HEK293T (cell line): ENCODE measurements around the gene TUBGCP3.
"Not testable (repeated sequence)": the region's sequence is repeated elsewhere in the genome, so short reads cannot be mapped to it uniquely, and the experiment has no call there.

ENCODE experiments used
- CTCF ChIA-PET: fragments of 350-600 bp; formaldehyde crosslinking; extraction: SDS; loops from one replicate; lab custom pipeline; 2021; ENCODE audit warnings: antibody characterized with exemption, inconsistent platforms; lab: Yijun Ruan, JAX
- POLR2A ChIA-PET: fragments of 350-600 bp; formaldehyde crosslinking; extraction: SDS; loops from one replicate; lab custom pipeline; 2020; ENCODE audit warnings: antibody characterized with exemption, inconsistent platforms; lab: Yijun Ruan, JAX
- DNase-seq: peaks from one replicate; pipeline ENCODE4 v3.0.0; 2012; ENCODE audit warnings: mixed read lengths; ENCODE audit errors: extremely low spot score
- ARNT ChIP-seq: fragments of 450-650 bp; IDR thresholded peaks from 2 replicates; pipeline ENCODE4 v1.6.1; 2017; ENCODE audit warnings: mild to moderate bottlenecking
- BHLHE40 ChIP-seq: fragments of 450-650 bp; IDR thresholded peaks from 2 replicates; pipeline ENCODE4 v1.6.1; 2016; ENCODE audit warnings: mild to moderate bottlenecking, moderate library complexity, borderline replicate concordance
- CTBP1 ChIP-seq: fragments of 450-650 bp; IDR thresholded peaks from 2 replicates; pipeline ENCODE4 v1.6.1; 2016; ENCODE audit warnings: borderline replicate concordance
- ELF4 ChIP-seq: fragments of 450-650 bp; IDR thresholded peaks from 2 replicates; pipeline ENCODE4 v1.6.1; 2017; ENCODE audit warnings: antibody characterized with exemption
- FOXA1 ChIP-seq: fragments of 450-650 bp; IDR thresholded peaks from 2 replicates; pipeline ENCODE4 v1.6.1; 2016; ENCODE audit warnings: mild to moderate bottlenecking
- FOXK2 ChIP-seq: fragments of 450-650 bp; IDR thresholded peaks from 2 replicates; pipeline ENCODE4 v1.6.1; 2016; ENCODE audit warnings: mild to moderate bottlenecking
- FOXM1 ChIP-seq: fragments of 450-650 bp; IDR thresholded peaks from 2 replicates; pipeline ENCODE4 v1.6.1; 2017; ENCODE audit warnings: mild to moderate bottlenecking, borderline replicate concordance
- HDGF ChIP-seq: fragments of 450-650 bp; IDR thresholded peaks from 2 replicates; pipeline ENCODE4 v1.6.1; 2017; ENCODE audit warnings: antibody characterized with exemption, borderline replicate concordance
- L3MBTL2 ChIP-seq: fragments of 450-650 bp; conservative IDR thresholded peaks from 2 replicates; pipeline ENCODE4 v1.6.1; 2016; ENCODE audit warnings: mild to moderate bottlenecking
- LEF1 ChIP-seq: fragments of 450-650 bp; IDR thresholded peaks from 2 replicates; pipeline ENCODE4 v1.6.1; 2017; ENCODE audit warnings: mild to moderate bottlenecking, borderline replicate concordance
- NFRKB ChIP-seq: fragments of 450-650 bp; IDR thresholded peaks from 2 replicates; pipeline ENCODE4 v1.6.1; 2016; ENCODE audit warnings: mild to moderate bottlenecking, moderate library complexity
- SP1 ChIP-seq: fragments of 450-650 bp; IDR thresholded peaks from 2 replicates; pipeline ENCODE4 v1.6.1; 2017
- SUZ12 ChIP-seq: fragments of 450-650 bp; IDR thresholded peaks from 2 replicates; pipeline ENCODE4 v1.6.1; 2016; ENCODE audit warnings: mild to moderate bottlenecking
- TARDBP ChIP-seq: fragments of 450-650 bp; IDR thresholded peaks from 2 replicates; pipeline ENCODE4 v1.6.1; 2016
- ZNF384 ChIP-seq: fragments of 450-650 bp; IDR thresholded peaks from 2 replicates; pipeline ENCODE4 v1.6.1; 2016
- TF ChIP-seq, protein P1 (sequence below): fragments of 450-650 bp; IDR thresholded peaks from 2 replicates; pipeline ENCODE4 v1.6.1; 2016

TUBGCP3 gene

DNA sequence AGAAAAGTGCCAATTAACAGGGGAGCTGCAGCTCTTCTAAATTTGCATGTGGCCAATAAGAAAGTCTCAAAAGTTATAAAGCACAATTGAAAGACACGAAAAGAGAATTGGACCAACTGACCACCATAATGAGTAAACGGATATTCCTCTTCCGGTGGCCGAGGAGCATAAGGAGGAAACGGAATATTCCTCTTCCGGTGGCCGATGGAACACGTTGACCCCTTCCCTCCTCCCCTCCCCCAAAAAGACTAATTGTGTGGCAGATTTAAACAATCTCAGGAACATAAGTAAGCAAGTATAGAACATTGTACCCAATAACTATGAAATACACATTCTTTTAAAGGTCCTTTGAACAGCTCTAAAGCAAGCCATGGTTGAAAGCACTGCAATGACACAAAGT is 41.2 kb upstream of the TUBGCP3 start:
- CTCF ChIA-PET: no interaction called here
- POLR2A ChIA-PET: interaction anchor here (0.6 kb wide), 1 partner anchor 17 kb away, joined by 3 read pairs; no protein-coding TSS in a partner anchor
- TF ChIP-seq ARNT (no peak), SUZ12 (no peak), BHLHE40 (no peak), L3MBTL2 (no peak), ELF4 (no peak), FOXK2 (no peak), FOXA1 (no peak), HDGF (no peak), TARDBP (no peak), ZNF384 (no peak), SP1 (no peak), NFRKB (no peak), LEF1 (no peak)
- TF ChIP-seq, protein P1, sequence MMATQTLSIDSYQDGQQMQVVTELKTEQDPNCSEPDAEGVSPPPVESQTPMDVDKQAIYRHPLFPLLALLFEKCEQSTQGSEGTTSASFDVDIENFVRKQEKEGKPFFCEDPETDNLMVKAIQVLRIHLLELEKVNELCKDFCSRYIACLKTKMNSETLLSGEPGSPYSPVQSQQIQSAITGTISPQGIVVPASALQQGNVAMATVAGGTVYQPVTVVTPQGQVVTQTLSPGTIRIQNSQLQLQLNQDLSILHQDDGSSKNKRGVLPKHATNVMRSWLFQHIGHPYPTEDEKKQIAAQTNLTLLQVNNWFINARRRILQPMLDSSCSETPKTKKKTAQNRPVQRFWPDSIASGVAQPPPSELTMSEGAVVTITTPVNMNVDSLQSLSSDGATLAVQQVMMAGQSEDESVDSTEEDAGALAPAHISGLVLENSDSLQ: no peak
- DNase-seq: no peak

GRCh38 chr13:112627613-112628012 is 39.7 kb upstream of the TUBGCP3 start:
- POLR2A ChIA-PET: interaction anchor here (1.1 kb wide), 1 partner anchor 1912 kb away, joined by 3 read pairs; no protein-coding TSS in a partner anchor
- DNase-seq, CTCF ChIA-PET: not testable (repeated sequence)

DNA sequence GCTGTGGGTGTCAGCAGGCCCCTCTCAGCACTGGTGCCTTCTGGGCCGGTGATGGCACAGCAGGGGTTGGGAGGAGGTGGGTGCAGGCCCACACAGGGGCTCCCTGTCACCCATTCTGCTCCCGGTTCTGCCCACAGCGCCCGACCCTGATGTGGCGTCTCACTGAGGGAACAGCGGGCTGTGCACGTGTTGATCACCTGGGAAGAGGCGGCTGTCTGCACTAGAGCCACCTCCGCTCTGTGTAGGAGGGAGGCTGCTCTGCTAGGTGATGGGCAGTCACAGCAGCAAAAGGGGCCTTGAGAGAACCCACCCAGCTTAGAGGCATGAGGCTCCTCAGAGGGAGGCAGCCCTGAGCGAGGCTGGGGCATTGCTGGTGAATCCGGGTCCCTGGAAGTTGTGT is 39.2 kb upstream of the TUBGCP3 start:
- DNase-seq: no peak
- ChIA-PET CTCF (no interaction called here), POLR2A (interaction anchor here (1.1 kb wide), 1 partner anchor 1912 kb away, joined by 3 read pairs; no protein-coding TSS in a partner anchor)
- no peak for TF ChIP-seq HDGF
- TF ChIP-seq NFRKB: no peak
- TF ChIP-seq ELF4: no peak
- no peak for TF ChIP-seq FOXM1
- TF ChIP-seq ZNF384: no peak
- no peak for TF ChIP-seq FOXK2
- TF ChIP-seq SP1: no peak
- TF ChIP-seq ARNT: no peak
- TF ChIP-seq TARDBP: no peak
- TF ChIP-seq CTBP1: no peak
- no peak for TF ChIP-seq LEF1
- no peak for TF ChIP-seq FOXA1

DNA sequence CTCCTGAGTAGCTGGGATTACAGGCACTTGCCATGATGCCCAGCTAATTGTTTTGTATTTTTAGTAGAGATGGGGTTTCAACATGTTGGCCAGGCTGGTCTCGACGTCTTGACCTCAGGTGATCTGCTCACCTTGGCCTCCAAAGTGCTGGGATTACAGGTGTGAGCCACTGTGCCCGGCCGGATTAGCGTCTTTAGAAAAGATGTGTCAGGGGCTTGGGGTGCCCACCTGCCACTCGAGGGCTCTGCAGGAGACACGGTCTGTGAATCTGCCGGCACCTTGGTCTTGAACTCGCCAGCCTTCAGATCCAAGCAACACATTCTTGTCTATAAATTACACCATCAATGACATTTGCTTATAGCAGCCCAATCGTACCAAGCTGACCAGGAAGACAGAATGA is 38.8 kb upstream of the TUBGCP3 start:
- POLR2A ChIA-PET: interaction anchor here (1.1 kb wide), 1 partner anchor 1912 kb away, joined by 3 read pairs; no protein-coding TSS in a partner anchor
- TF ChIP-seq FOXK2 (no peak), FOXM1 (no peak), ARNT (no peak), CTBP1 (no peak), LEF1 (no peak), HDGF (no peak), TARDBP (no peak), FOXA1 (no peak), ZNF384 (no peak), SUZ12 (no peak), L3MBTL2 (no peak), ELF4 (no peak), BHLHE40 (no peak), SP1 (no peak), NFRKB (no peak)
- TF ChIP-seq, protein P1: no peak
- no peak for DNase-seq
- CTCF ChIA-PET: no interaction called here

DNA sequence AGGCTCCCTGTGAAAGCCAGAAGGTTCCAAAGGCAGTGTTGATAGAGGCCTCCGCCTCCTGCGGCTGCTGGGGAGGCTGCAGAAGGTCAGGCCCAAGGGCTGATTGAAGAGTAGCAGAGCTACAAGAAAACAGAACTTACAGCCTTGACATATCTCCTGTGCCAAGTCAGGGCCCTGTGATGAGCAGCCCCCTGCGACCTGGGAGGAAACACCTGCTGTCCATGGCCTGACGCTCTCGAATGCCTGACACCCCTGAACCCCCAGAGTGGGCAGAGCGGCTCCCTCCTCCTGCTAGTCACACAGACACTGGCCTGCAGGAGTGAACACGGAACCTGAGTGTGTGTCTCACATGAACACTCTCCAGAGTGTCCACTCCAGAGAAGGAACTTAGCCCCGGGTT is 38.2 kb upstream of the TUBGCP3 start:
- ChIA-PET CTCF (no interaction called here), POLR2A (no interaction called here)
- TF ChIP-seq FOXA1 (no peak), TARDBP (no peak), ZNF384 (no peak), SUZ12 (no peak), SP1 (no peak), ELF4 (no peak), FOXM1 (no peak), ARNT (no peak), HDGF (no peak), L3MBTL2 (no peak), NFRKB (no peak), FOXK2 (no peak), CTBP1 (no peak), LEF1 (no peak), BHLHE40 (no peak)
- TF ChIP-seq, protein P1: no peak
- DNase-seq: no peak

GRCh38 chr13:112625698-112626097 is 37.7 kb upstream of the TUBGCP3 start:
- POLR2A ChIA-PET: no interaction called here
- CTCF ChIA-PET: no interaction called here
- DNase-seq: no peak
- TF ChIP-seq, protein P1: no peak
- TF ChIP-seq FOXM1 (no peak), LEF1 (no peak), ELF4 (no peak), L3MBTL2 (no peak), FOXK2 (no peak), BHLHE40 (no peak), FOXA1 (no peak), ARNT (no peak), ZNF384 (no peak), CTBP1 (no peak), NFRKB (no peak), SUZ12 (no peak), TARDBP (no peak), SP1 (no peak), HDGF (no peak)
